HG03175 (cell line): Measurements from ENCODE around the gene HPCAL1.
"Not testable (repeated sequence)": the region's sequence is repeated elsewhere in the genome, so short reads cannot be mapped to it uniquely, and the experiment has no call there.

ENCODE experiments used
- ATAC-seq: cut with Tn5 transposase; IDR thresholded peaks from one replicate; pipeline ENCODE4 v1.9.1; 2021; ENCODE audit warnings: mild to moderate bottlenecking, moderate library complexity; ENCODE audit not compliant: unreplicated experiment

The HPCAL1 gene

GRCh38 chr2:10433947-10434885 lies 131.5 kb downstream of the HPCAL1 start:
- no peak for ATAC-seq

- peak; percentile 64 for ATAC-seq
These were observed 132.4 kb downstream of the HPCAL1 start for GRCh38 chr2:10434886-10435819.

- no peak for ATAC-seq
These were observed 133.1 kb downstream of the HPCAL1 start for GRCh38 chr2:10435820-10436204.

- ATAC-seq: no peak
These were observed 133.9 kb downstream of the HPCAL1 start for GRCh38 chr2:10436583-10437110.

GRCh38 chr2:10437806-10438205 lies 135.1 kb downstream of the HPCAL1 start:
- ATAC-seq: no peak

- ATAC-seq: no peak
These were observed 136.0 kb downstream of the HPCAL1 start for GRCh38 chr2:10438688-10439087.

- ATAC-seq: no peak
These were observed 136.6 kb downstream of the HPCAL1 start for GRCh38 chr2:10439185-10439879.

GRCh38 chr2:10439971-10440370 lies 137.3 kb downstream of the HPCAL1 start:
- ATAC-seq: no peak

GRCh38 chr2:10440736-10441135 lies 138.0 kb downstream of the HPCAL1 start:
- ATAC-seq: no peak

- ATAC-seq: no peak
These were observed 139.2 kb downstream of the HPCAL1 start for GRCh38 chr2:10441948-10442347.

- not testable (repeated sequence) for ATAC-seq
These were observed 139.9 kb downstream of the HPCAL1 start for GRCh38 chr2:10442469-10443126.

GRCh38 chr2:10444463-10444862 lies 141.8 kb downstream of the HPCAL1 start:
- ATAC-seq: no peak

- ATAC-seq: no peak
These were observed 143.9 kb downstream of the HPCAL1 start for GRCh38 chr2:10446631-10447030.

- peak; percentile 19 for ATAC-seq
These were observed 144.7 kb downstream of the HPCAL1 start for GRCh38 chr2:10447300-10447894.

GRCh38 chr2:10447895-10448575 lies 145.3 kb downstream of the HPCAL1 start, which contains the start of gene ODC1:
ODC1 (minus strand) TSS chr2:10448327; CDS start chr2:10445032, 3,295 bp downstream.
- peak; percentile 73 for ATAC-seq

GRCh38 chr2:10448576-10449485 lies 146.1 kb downstream of the HPCAL1 start:
- peak; percentile 68 for ATAC-seq

GRCh38 chr2:10449486-10449831 lies 146.8 kb downstream of the HPCAL1 start:
- ATAC-seq: no peak
